ENCODE measurements around the gene BMPR1A.
"Not testable (repeated sequence)": the region's sequence is repeated elsewhere in the genome, so short reads cannot be mapped to it uniquely, and the experiment has no call there.

BMPR1A gene

DNA sequence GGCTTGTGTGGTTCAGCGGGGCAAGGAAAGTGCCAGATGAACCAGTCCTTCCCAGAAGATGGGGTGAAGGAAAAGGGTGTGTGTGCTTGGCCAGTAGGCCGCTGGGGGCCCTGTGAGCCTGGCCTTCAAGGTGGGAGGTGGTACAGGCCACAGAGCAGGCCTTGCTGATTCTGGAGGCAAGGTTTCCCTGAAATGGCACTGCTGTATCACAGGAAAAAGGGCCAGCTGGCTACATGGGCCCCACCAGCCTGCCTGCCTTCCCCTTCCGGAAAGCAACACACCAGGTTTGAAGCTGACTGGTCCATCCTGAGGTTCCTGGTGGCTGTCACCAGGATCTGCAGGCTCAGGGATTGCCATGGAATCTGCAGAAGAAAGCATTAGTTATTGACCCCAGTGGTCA, 188.5 kb downstream of the BMPR1A start:
- TF ChIP-seq, protein P1, sequence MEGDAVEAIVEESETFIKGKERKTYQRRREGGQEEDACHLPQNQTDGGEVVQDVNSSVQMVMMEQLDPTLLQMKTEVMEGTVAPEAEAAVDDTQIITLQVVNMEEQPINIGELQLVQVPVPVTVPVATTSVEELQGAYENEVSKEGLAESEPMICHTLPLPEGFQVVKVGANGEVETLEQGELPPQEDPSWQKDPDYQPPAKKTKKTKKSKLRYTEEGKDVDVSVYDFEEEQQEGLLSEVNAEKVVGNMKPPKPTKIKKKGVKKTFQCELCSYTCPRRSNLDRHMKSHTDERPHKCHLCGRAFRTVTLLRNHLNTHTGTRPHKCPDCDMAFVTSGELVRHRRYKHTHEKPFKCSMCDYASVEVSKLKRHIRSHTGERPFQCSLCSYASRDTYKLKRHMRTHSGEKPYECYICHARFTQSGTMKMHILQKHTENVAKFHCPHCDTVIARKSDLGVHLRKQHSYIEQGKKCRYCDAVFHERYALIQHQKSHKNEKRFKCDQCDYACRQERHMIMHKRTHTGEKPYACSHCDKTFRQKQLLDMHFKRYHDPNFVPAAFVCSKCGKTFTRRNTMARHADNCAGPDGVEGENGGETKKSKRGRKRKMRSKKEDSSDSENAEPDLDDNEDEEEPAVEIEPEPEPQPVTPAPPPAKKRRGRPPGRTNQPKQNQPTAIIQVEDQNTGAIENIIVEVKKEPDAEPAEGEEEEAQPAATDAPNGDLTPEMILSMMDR (IDR thresholded peaks at IDR 0.05; ENCODE audit: low read depth, low read length), result no peak
- DNase-seq (ENCODE audit: extremely low read depth, low read depth), result no peak

DNA sequence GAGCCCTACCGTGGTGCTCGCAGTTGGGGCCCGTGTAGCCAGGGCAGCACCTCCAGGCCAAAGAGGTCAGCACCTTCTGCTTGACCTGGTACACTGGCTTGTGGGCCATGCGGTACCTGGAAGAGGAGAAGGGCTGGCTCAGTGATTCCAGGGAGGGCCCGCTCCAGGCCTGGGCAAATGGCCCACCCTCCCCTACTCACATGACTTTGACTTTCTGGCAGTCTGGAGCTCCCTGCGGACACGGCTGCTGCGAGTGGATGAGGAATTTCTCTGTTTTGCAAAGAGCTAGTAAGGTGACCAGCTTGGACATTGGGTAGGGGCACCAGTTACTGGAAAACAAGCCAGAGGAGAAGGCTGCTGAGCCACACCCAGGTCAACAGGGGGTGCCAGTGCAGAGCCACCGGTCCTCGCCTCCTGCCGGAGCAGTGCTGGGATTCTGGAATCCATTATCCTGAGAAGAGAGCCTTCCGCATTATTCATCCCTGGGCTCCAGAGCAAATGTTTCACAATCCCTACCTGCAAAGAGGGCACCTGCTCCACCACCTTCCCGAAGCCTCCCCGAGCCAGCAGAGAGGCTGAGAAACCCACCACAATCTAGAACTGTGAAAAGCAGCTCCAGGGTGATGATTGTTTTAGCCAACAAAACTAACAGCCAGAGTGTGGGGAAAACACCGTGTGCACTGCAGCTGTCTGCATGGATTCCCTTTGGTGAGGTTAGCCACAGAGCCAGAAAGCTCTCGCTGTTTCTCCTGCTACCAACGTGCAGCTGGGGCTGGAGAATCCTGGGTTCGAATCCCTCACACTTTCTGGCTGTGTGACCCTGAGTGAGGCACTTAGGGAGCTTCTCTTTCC, 189.2 kb downstream of the BMPR1A start:
- TF ChIP-seq, protein P1 (IDR thresholded peaks at IDR 0.05; ENCODE audit: low read depth, low read length), result peak; percentile 58
- no peak for DNase-seq (ENCODE audit: extremely low read depth, low read depth)

DNA sequence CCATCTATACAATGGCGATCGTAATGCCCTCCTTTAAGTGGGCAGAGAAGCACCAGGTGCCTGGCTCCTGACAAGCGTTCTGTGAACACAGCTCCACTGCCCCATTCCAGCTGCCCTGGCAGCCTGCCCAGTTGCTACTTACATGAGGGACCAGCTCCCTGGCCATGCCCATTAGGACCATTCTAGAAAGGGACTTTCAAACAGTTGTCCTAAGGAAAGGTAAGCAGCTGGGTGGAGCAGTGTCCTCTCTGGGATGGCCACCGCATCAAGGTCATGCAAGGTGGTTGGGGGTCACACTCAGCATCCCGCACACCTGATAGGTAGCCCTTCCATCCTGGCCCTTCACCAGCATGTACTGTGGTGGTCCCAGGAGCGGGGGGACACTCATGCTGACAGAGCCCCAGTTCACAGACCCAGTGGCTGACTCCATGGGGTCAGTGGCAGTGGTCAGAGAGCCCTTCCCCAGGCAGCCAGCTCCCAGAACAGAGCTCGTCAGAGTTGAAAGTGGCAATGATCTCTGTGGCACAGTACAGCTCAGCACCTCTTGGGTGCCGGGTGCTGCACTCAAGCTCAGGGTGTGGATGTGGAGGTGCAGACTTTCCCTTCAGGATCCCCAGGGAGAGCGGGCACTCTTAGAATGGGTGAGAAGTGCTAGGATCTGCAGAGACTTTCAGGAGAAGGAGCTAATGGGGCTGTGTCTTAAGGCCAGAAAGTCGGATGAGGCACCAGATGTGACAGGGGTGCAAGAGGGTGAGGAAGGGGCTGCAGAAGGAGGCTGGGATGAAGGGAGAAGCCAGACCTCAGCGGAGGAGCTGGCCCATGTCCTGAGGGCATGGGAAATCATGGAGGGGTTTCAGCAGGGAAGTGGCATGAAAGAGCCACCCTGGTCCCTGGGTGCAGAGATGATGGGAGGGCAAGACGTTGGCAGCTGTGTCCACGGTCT, 190.1 kb downstream of the BMPR1A start:
- TF ChIP-seq, protein P1 (IDR thresholded peaks at IDR 0.05; ENCODE audit: low read depth, low read length), result no peak
- DNase-seq (ENCODE audit: extremely low read depth, low read depth), result no peak

DNA sequence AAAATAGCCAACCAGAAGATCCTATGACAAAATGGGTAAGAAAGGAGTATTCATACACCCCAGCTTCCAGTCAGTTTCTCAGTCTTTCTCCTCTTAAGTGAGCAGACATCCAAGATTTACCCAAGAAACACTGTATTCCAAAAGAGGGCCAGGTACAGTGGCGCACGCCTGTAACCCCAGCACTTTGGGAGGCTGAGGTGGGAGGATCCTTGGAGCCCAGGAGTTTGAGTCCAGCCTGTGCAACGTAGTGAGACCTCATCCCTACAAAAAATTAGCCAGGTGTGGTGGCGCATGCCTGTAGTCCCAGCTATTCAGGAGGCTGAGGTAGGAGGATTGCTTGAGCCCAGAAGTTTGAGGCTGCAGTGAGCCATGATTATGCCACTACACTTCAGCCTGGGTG, 191.4 kb downstream of the BMPR1A start:
- not testable (repeated sequence) for DNase-seq (ENCODE audit: extremely low read depth, low read depth)

DNA sequence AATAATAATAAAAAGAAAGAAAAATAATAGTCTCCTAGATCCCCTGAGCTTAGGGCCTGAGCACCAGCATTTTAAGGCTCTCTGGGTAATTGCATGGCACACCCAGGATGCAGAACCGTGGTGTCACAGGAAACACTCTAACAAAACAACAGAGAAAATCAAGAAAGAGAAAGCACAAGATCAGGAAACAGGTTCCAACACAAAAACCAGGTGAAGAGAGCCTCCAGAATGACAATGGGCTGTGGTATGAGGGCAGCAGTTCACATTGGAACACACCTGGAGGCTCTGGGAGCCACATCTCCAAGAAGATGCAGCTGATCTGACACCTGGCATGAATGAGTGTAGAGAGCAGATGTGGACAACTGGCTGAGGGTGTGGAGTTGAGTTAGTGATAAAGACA, 193.9 kb downstream of the BMPR1A start:
- DNase-seq (ENCODE audit: extremely low read depth, low read depth), result no peak
- TF ChIP-seq, protein P1 (IDR thresholded peaks at IDR 0.05; ENCODE audit: low read depth, low read length), result no peak

DNA sequence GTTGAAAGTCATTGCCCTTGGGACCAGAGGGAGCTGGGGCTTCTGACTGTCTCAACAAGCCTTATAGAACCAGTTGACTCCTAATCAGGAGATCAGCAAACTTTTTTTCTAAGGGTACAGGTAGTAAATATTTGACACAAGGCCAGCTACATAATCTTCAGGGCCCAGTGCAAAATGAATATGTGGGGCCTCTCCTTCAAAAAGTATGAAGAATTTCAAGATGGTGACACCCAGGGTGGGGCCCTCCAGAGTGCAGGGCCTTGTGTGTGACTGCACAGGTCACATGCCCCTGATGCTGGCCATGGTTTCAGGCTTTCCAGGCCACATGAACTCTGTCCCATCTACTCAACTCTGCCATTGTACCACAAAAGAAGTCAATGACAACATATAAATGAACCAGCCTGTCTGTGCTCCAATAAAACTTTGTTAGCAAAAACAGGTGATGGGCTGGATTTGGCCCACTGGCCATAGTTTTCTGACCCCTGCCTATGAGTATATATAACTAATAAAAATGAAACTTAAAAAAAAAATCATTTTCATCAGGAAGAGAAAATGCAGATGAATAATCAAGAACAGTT, 194.9 kb downstream of the BMPR1A start:
- DNase-seq (ENCODE audit: extremely low read depth, low read depth), result no peak
- TF ChIP-seq, protein P1 (IDR thresholded peaks at IDR 0.05; ENCODE audit: low read depth, low read length), result no peak

DNA sequence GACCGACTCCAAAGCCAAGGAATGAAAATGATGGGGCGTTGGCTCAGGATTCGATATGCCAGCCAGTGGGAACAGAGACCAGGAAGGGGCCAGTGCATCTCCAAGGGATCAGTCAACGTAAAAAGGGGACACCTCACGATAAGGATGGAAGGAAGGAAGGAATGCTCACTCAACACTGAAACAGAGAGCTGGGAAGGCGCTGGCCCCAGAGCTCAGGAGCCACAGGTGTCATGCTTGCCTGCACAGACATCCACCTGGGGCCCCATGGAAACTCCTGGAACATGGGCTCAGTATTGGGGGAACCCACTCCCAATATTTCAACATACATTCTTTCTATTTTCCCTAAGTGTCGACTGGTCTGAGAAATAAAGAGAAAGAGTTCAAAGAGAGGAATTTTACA, 195.7 kb downstream of the BMPR1A start:
- DNase-seq (ENCODE audit: extremely low read depth, low read depth), result no peak
- TF ChIP-seq, protein P1 (IDR thresholded peaks at IDR 0.05; ENCODE audit: low read depth, low read length), result no peak

DNA sequence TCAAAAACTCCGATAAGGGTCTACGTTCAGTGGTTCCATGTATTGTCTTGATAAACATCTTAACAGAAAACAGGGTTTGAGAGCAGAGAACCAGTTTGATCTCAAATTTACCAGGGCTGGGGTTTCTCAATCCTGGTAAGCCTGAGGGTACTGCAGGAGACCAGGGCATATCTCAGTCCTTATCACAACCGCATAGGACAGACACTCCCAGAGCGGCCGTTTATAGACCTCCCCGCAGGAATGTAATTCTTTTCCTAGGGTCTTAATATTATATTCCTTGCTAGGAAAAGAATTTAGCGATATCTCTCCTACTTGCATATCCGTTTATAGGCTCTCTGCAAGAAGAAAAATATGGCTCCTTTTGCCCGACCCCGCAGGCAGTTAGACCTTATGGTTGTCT, 196.3 kb downstream of the BMPR1A start:
- not testable (repeated sequence) for DNase-seq (ENCODE audit: extremely low read depth, low read depth)
